ENCODE data around the gene IL11.
A peak's percentile ranks its signal among the peaks of the same experiment; 100 is the strongest.
"Not testable (repeated sequence)": the region's sequence is repeated elsewhere in the genome, so short reads cannot be mapped to it uniquely, and the experiment has no call there.

Gene IL11

GRCh38 chr19:55370305-55370988 lies at the start of gene IL11:
IL11 (minus strand) TSS chr19:55370463; CDS start chr19:55370310, 153 bp downstream.
- Histone ChIP-seq H3K9me3 (ENCODE audit: severe bottlenecking) (no peaks in the 10 kb centered on the region), H3K27ac (ENCODE audit: poor library complexity, severe bottlenecking) (peak within 1 kb of the TSS; percentile 48), H3K4me1 (ENCODE audit: insufficient read depth, poor library complexity, severe bottlenecking) (peaks cover 8% of the 10 kb centered on the region), H3K36me3 (ENCODE audit: low read depth) (no peaks in the 10 kb centered on the region), H3K27me3 (ENCODE audit: insufficient read depth, poor library complexity, severe bottlenecking) (no peaks in the 10 kb centered on the region), H3K4me3 (ENCODE audit: severe bottlenecking) (peak within 1 kb of the TSS; percentile 46)
- TF ChIP-seq, protein P1, sequence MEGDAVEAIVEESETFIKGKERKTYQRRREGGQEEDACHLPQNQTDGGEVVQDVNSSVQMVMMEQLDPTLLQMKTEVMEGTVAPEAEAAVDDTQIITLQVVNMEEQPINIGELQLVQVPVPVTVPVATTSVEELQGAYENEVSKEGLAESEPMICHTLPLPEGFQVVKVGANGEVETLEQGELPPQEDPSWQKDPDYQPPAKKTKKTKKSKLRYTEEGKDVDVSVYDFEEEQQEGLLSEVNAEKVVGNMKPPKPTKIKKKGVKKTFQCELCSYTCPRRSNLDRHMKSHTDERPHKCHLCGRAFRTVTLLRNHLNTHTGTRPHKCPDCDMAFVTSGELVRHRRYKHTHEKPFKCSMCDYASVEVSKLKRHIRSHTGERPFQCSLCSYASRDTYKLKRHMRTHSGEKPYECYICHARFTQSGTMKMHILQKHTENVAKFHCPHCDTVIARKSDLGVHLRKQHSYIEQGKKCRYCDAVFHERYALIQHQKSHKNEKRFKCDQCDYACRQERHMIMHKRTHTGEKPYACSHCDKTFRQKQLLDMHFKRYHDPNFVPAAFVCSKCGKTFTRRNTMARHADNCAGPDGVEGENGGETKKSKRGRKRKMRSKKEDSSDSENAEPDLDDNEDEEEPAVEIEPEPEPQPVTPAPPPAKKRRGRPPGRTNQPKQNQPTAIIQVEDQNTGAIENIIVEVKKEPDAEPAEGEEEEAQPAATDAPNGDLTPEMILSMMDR (IDR thresholded peaks at IDR 0.05; ENCODE audit: poor library complexity, severe bottlenecking), result no peak
- ATAC-seq (ENCODE audit: low read depth), result peak; percentile 61
- DNase-seq (ENCODE audit: low spot score), result peak; percentile 69

GRCh38 chr19:55419624-55420236 lies 49.5 kb upstream of the IL11 start:
- H3K27me3 ChIP-seq (ENCODE audit: insufficient read depth, poor library complexity, severe bottlenecking), result no peaks in the 10 kb centered on the region
- H3K36me3 ChIP-seq (ENCODE audit: low read depth), result no peaks in the 10 kb centered on the region
- no peak for DNase-seq (ENCODE audit: low spot score)
- no peak overlapping the region for H3K4me3 ChIP-seq (ENCODE audit: severe bottlenecking)
- H3K9me3 ChIP-seq (ENCODE audit: severe bottlenecking), result no peaks in the 10 kb centered on the region
- TF ChIP-seq, protein P1 (IDR thresholded peaks at IDR 0.05; ENCODE audit: poor library complexity, severe bottlenecking), result no peak
- H3K4me1 ChIP-seq (ENCODE audit: insufficient read depth, poor library complexity, severe bottlenecking), result no peaks in the 10 kb centered on the region
- H3K27ac ChIP-seq (ENCODE audit: poor library complexity, severe bottlenecking), result no peak overlapping the region
- ATAC-seq (ENCODE audit: low read depth), result no peak

DNA sequence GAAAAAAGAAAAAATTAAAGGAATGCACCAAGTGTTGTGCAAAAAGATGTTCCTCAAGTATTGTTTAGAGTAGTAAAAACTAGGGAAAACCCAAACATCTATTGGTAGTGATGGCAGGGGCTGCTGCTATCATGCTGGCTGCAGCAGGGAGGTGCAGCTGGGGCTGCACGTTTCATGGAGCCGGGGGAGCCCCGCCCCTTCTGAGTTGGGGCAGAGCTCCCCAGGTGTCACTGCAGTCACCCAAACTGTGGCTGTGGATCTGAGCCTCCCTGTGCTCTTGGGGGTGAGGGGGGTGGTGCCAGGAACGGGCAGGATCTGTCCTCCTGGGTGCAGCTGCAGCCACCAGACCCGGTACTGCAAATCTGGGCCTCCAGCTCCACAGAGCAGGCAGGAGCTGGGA lies 48.8 kb upstream of the IL11 start:
- H3K27ac ChIP-seq (ENCODE audit: poor library complexity, severe bottlenecking), result no peak overlapping the region
- TF ChIP-seq, protein P1 (IDR thresholded peaks at IDR 0.05; ENCODE audit: poor library complexity, severe bottlenecking), result no peak

DNA sequence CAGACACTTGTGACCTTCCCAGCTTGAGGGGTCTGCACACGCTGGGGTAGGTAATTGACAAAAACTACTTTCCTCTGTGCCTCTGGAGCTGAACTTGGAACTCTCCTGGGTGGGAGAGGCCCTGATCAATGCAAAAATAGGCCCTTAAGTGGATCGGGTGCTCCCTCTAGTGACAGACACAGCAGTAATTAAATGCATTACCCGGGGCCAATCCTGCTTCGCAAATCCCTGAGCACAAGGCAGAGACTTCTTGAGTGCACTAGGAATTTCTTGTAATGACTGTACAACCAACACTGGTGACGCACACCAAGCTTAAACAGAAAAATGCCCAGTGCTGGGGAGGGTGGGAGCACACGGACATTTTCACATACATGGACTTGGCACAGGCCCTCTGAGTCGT lies 47.9 kb upstream of the IL11 start:
- no peaks in the 10 kb centered on the region for H3K36me3 ChIP-seq (ENCODE audit: low read depth)
- no peaks in the 10 kb centered on the region for H3K27me3 ChIP-seq (ENCODE audit: insufficient read depth, poor library complexity, severe bottlenecking)
- TF ChIP-seq, protein P1 (IDR thresholded peaks at IDR 0.05; ENCODE audit: poor library complexity, severe bottlenecking), result peak; percentile 80
- ATAC-seq (ENCODE audit: low read depth) (peak; percentile 89), DNase-seq (ENCODE audit: low spot score) (no peak)
- no peaks in the 10 kb centered on the region for H3K4me1 ChIP-seq (ENCODE audit: insufficient read depth, poor library complexity, severe bottlenecking)
- H3K4me3 ChIP-seq (ENCODE audit: severe bottlenecking), result no peak overlapping the region
- H3K27ac ChIP-seq (ENCODE audit: poor library complexity, severe bottlenecking), result no peak overlapping the region
- no peaks in the 10 kb centered on the region for H3K9me3 ChIP-seq (ENCODE audit: severe bottlenecking)

More for the DNA sequence above, 48.8 kb upstream of the IL11 start:
- Histone ChIP-seq H3K4me1 (ENCODE audit: insufficient read depth, poor library complexity, severe bottlenecking) (no peaks in the 10 kb centered on the region), H3K36me3 (ENCODE audit: low read depth) (no peaks in the 10 kb centered on the region), H3K9me3 (ENCODE audit: severe bottlenecking) (no peaks in the 10 kb centered on the region), H3K27me3 (ENCODE audit: insufficient read depth, poor library complexity, severe bottlenecking) (no peaks in the 10 kb centered on the region), H3K4me3 (ENCODE audit: severe bottlenecking) (no peak overlapping the region)
- DNase-seq (ENCODE audit: low spot score) (no peak), ATAC-seq (ENCODE audit: low read depth) (no peak)

DNA sequence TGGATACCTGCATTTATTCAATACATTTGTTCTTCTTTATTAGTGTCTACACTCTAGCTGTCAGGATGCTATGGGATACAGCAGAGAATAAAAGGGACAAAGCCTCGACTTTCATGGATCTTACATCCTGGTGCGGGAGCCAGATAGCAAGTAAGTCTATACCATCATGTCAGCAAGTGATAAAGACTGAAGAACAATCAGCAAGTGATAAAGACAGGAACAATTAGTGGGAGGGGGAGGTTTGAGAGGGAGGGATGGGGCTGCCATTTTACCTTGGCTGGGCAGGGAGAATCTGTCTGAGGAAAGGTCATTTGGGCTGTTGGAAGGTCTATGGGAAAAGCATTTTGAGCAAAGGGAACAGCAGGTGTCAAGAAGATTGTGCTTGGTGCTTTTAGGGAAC lies 39.9 kb upstream of the IL11 start:
- TF ChIP-seq, protein P1 (IDR thresholded peaks at IDR 0.05; ENCODE audit: poor library complexity, severe bottlenecking), result no peak
- Histone ChIP-seq H3K27me3 (ENCODE audit: insufficient read depth, poor library complexity, severe bottlenecking) (no peaks in the 10 kb centered on the region), H3K4me1 (ENCODE audit: insufficient read depth, poor library complexity, severe bottlenecking) (peaks cover 12% of the 10 kb centered on the region), H3K9me3 (ENCODE audit: severe bottlenecking) (no peaks in the 10 kb centered on the region), H3K4me3 (ENCODE audit: severe bottlenecking) (no peak overlapping the region), H3K36me3 (ENCODE audit: low read depth) (peaks cover 17% of the 10 kb centered on the region), H3K27ac (ENCODE audit: poor library complexity, severe bottlenecking) (no peak overlapping the region)
- DNase-seq (ENCODE audit: low spot score), result no peak
- no peak for ATAC-seq (ENCODE audit: low read depth)

DNA sequence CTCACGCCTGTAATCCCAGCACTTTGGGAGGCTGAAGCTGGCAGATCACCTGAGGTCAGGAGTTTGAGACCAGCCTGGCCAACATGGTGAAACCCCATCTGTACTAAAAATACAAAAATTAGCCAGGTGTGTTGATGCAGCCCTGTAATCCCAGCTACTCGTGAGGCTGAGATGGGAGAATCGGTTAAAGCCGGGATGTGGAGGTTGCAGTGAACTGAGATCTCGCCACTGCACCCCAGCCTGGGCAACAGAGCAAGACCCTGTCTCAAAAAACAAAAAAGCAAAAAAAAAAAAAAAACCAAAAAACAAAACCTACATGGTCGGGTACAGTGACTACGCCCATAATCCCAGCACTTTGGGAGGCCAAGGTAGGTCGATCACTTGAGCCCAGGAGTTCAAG lies 38.9 kb upstream of the IL11 start:
- H3K36me3 ChIP-seq (ENCODE audit: low read depth), result peaks cover 27% of the 10 kb centered on the region
- H3K9me3 ChIP-seq (ENCODE audit: severe bottlenecking); ATAC-seq (ENCODE audit: low read depth); H3K27me3 ChIP-seq (ENCODE audit: insufficient read depth, poor library complexity, severe bottlenecking); H3K27ac ChIP-seq (ENCODE audit: poor library complexity, severe bottlenecking); DNase-seq (ENCODE audit: low spot score); H3K4me3 ChIP-seq (ENCODE audit: severe bottlenecking): not testable (repeated sequence)
- H3K4me1 ChIP-seq (ENCODE audit: insufficient read depth, poor library complexity, severe bottlenecking), result peaks cover 12% of the 10 kb centered on the region

All from RWPE2 (cell line).